HFF-Myc (cell line): Measurements from ENCODE around the gene TSPY4.
"Not testable (repeated sequence)": the region's sequence is repeated elsewhere in the genome, so short reads cannot be mapped to it uniquely, and the experiment has no call there.

ENCODE experiments used
- DNase-seq: peaks from one replicate; pipeline ENCODE4 v3.0.0-alpha.2; 2011; ENCODE audit warnings: low read depth; ENCODE audit errors: extremely low read depth
- H3K4me3 ChIP-seq: replicated peaks from 2 replicates; pipeline ENCODE4 v1.5.1; 2011; ENCODE audit warnings: low read depth, mild to moderate bottlenecking, control low read depth, low read length
- TF ChIP-seq, protein P1 (sequence below): IDR thresholded peaks from 2 replicates; pipeline ENCODE4 v1.5.1; 2012; ENCODE audit warnings: mild to moderate bottlenecking, low read depth, low read length, control low read depth; ENCODE audit errors: missing control alignments

TSPY4 gene, protein sequence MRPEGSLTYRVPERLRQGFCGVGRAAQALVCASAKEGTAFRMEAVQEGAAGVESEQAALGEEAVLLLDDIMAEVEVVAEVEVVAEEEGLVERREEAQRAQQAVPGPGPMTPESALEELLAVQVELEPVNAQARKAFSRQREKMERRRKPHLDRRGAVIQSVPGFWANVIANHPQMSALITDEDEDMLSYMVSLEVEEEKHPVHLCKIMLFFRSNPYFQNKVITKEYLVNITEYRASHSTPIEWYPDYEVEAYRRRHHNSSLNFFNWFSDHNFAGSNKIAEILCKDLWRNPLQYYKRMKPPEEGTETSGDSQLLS

DNA sequence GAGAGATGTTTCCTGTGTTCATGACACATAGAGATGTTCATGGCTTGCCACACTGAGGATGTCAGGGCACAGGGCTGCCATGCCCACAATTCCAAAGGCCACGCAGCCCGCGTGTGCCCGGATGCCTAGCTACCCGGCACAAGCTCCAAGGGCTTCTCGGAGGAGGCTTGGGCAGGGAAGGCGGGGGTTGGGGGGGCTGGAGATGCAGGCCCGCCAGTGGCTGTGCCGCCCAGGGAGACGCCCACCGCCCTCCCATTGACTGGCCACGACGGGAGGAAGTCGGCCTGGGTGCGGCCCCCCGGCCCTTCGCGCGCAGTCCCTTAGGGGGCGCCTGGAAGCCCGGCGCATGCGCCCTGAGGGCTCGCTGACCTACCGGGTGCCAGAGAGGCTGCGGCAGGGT is at the start of gene TSPY4:
Gene TSPY4, plus strand, starts transcription at position 301 of the 400 bp plus-strand sequence. Its CDS starts 46 bp downstream, at position 347.
- not testable (repeated sequence) for DNase-seq, H3K4me3 ChIP-seq

DNA sequence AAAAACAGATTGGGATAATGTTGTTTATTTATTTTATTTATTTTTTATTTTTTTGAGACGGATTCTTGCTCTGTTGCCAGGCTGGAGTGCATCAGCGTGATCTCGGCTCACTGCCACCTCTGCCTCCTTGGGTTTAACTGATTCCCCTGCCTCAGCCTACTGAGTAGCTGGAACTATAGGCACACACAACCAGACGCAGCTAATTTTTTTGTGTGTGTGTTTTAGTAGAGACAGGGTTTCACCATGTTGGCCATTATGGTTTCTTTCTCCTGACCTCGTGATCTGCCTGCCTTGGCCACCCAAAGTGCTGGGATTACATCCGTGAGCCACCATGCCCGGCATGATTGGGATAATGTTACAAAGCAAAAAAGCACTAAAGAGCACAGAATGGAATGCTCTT is 16.3 kb upstream of the TSPY4 start:
- TF ChIP-seq, protein P1, sequence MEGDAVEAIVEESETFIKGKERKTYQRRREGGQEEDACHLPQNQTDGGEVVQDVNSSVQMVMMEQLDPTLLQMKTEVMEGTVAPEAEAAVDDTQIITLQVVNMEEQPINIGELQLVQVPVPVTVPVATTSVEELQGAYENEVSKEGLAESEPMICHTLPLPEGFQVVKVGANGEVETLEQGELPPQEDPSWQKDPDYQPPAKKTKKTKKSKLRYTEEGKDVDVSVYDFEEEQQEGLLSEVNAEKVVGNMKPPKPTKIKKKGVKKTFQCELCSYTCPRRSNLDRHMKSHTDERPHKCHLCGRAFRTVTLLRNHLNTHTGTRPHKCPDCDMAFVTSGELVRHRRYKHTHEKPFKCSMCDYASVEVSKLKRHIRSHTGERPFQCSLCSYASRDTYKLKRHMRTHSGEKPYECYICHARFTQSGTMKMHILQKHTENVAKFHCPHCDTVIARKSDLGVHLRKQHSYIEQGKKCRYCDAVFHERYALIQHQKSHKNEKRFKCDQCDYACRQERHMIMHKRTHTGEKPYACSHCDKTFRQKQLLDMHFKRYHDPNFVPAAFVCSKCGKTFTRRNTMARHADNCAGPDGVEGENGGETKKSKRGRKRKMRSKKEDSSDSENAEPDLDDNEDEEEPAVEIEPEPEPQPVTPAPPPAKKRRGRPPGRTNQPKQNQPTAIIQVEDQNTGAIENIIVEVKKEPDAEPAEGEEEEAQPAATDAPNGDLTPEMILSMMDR, result no peak
- H3K4me3 ChIP-seq, result no peak overlapping the region
- no peak for DNase-seq

DNA sequence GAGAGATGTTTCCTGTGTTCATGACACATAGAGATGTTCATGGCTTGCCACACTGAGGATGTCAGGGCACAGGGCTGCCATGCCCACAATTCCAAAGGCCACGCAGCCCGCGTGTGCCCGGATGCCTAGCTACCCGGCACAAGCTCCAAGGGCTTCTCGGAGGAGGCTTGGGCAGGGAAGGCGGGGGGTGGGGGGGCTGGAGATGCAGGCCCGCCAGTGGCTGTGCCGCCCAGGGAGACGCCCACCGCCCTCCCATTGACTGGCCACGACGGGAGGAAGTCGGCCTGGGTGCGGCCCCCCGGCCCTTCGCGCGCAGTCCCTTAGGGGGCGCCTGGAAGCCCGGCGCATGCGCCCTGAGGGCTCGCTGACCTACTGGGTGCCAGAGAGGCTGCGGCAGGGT is 20.2 kb downstream of the TSPY4 start, which contains the start of gene TSPY8:
Gene TSPY8, plus strand, starts transcription at position 301 of the 400 bp plus-strand sequence. Its CDS starts 46 bp downstream, at position 347.
- DNase-seq, H3K4me3 ChIP-seq: not testable (repeated sequence)
